HG02938 (cell line): Measurements from ENCODE around the gene VWA8.
"Not testable (repeated sequence)": the region's sequence is repeated elsewhere in the genome, so short reads cannot be mapped to it uniquely, and the experiment has no call there.

Experiments used
- ATAC-seq: cut with Tn5 transposase; IDR thresholded peaks from one replicate; pipeline ENCODE4 v1.9.1; 2021; ENCODE audit warnings: mild to moderate bottlenecking, moderate library complexity; ENCODE audit not compliant: unreplicated experiment

Gene VWA8

GRCh38 chr13:41652735-41653361, 308.1 kb downstream of the VWA8 start:
- ATAC-seq, result no peak

GRCh38 chr13:41651413-41652058, 309.4 kb downstream of the VWA8 start:
- ATAC-seq, result no peak

GRCh38 chr13:41650706-41651105, 310.2 kb downstream of the VWA8 start:
- no peak for ATAC-seq

- no peak for ATAC-seq
Observed at GRCh38 chr13:41649659-41650058, 311.2 kb downstream of the VWA8 start.

- no peak for ATAC-seq
Observed at GRCh38 chr13:41648314-41648935, 312.5 kb downstream of the VWA8 start.

- not testable (repeated sequence) for ATAC-seq
Observed at GRCh38 chr13:41647699-41648313, 313.1 kb downstream of the VWA8 start.

- ATAC-seq, result no peak
Observed at GRCh38 chr13:41645331-41645730, 315.6 kb downstream of the VWA8 start.

GRCh38 chr13:41644742-41645141, 316.2 kb downstream of the VWA8 start:
- ATAC-seq, result no peak

- ATAC-seq, result no peak
Observed at GRCh38 chr13:41643507-41643906, 317.4 kb downstream of the VWA8 start.

- no peak for ATAC-seq
Observed at GRCh38 chr13:41641961-41642360, 318.9 kb downstream of the VWA8 start.

- ATAC-seq, result no peak
Observed at GRCh38 chr13:41641429-41641828, 319.5 kb downstream of the VWA8 start.

- ATAC-seq, result no peak
Observed at GRCh38 chr13:41639955-41640780, 320.7 kb downstream of the VWA8 start.

GRCh38 chr13:41639237-41639904, 321.5 kb downstream of the VWA8 start:
- no peak for ATAC-seq

GRCh38 chr13:41637586-41637985, 323.3 kb downstream of the VWA8 start:
- ATAC-seq, result no peak

GRCh38 chr13:41637032-41637431, 323.9 kb downstream of the VWA8 start:
- ATAC-seq, result not testable (repeated sequence)

GRCh38 chr13:41636590-41636989, 324.3 kb downstream of the VWA8 start:
- not testable (repeated sequence) for ATAC-seq

GRCh38 chr13:41634407-41634806, 326.5 kb downstream of the VWA8 start:
- ATAC-seq, result no peak

- no peak for ATAC-seq
Observed at GRCh38 chr13:41633776-41634175, 327.1 kb downstream of the VWA8 start.

GRCh38 chr13:41631296-41631965, 329.5 kb downstream of the VWA8 start:
- no peak for ATAC-seq

GRCh38 chr13:41627425-41627824, 333.5 kb downstream of the VWA8 start:
- no peak for ATAC-seq
